ENCODE measurements around the gene EDA.

The EDA gene

DNA sequence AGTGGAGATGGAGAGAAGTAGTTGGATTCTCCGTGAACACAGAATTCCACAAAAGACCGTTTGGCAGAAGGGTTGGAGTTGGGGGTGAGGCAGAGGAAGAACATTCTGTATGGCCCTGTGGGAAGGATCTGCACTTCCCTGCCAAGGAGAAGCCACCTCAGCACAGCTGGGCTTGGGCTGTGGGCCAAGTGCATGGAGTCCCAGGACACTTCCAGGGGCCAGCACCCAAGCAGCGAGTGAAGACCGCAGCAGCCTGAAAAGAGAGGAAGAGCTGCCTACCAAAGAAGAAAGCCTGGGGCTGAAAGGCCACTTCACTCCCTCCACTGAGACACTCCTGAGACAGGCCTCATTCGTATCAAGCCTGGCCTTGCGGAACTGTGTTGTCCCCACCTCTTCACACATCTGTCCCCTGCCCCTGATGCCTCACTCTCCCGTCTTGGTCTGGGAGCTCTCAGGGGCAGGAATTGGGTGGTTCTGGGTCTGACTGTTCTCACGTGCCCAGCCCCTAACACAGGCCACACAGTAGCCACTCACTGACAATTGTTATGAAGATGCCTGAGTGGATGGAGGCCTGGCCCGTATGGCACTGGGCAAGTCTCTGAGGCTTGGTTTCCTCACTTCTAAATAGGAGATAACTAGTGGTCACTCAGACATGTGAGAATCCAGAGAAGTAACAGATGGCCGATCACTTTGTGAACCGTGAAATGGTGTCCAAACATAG lies 437.1 kb downstream of the EDA start:
- H3K4me3 ChIP-seq (replicated peaks; ENCODE audit: low read depth, low read length), result no peak overlapping the region
- TF ChIP-seq, protein P1, sequence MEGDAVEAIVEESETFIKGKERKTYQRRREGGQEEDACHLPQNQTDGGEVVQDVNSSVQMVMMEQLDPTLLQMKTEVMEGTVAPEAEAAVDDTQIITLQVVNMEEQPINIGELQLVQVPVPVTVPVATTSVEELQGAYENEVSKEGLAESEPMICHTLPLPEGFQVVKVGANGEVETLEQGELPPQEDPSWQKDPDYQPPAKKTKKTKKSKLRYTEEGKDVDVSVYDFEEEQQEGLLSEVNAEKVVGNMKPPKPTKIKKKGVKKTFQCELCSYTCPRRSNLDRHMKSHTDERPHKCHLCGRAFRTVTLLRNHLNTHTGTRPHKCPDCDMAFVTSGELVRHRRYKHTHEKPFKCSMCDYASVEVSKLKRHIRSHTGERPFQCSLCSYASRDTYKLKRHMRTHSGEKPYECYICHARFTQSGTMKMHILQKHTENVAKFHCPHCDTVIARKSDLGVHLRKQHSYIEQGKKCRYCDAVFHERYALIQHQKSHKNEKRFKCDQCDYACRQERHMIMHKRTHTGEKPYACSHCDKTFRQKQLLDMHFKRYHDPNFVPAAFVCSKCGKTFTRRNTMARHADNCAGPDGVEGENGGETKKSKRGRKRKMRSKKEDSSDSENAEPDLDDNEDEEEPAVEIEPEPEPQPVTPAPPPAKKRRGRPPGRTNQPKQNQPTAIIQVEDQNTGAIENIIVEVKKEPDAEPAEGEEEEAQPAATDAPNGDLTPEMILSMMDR (IDR thresholded peaks at IDR 0.05; ENCODE audit: low read depth, low read length, missing control alignments), result no peak

DNA sequence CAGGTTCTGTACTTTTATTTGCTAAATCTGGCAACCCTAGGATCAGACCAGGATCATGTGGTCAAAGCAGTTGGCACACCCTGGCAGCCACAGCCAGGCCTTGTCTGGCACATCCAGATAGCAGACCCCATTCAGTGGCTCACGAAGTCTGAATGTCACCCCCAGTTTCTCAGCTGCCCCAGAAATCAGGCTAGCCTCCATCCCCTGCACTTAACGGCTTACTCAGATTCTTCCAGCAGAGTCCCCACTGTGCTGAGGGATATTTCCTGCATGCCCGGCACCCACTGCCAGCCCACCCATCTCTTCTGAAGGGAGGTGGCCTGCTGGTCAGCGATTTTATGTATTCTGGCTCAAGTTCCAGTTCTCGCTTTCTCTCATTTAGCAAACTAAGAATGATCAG lies 438.5 kb downstream of the EDA start:
- TF ChIP-seq, protein P1 (IDR thresholded peaks at IDR 0.05; ENCODE audit: low read depth, low read length, missing control alignments), result no peak
- no peak overlapping the region for H3K4me3 ChIP-seq (replicated peaks; ENCODE audit: low read depth, low read length)
- no peak for DNase-seq (ENCODE audit: extremely low read depth, low read depth)

More for the DNA sequence above, 437.1 kb downstream of the EDA start:
- no peak for DNase-seq (ENCODE audit: extremely low read depth, low read depth)

DNA sequence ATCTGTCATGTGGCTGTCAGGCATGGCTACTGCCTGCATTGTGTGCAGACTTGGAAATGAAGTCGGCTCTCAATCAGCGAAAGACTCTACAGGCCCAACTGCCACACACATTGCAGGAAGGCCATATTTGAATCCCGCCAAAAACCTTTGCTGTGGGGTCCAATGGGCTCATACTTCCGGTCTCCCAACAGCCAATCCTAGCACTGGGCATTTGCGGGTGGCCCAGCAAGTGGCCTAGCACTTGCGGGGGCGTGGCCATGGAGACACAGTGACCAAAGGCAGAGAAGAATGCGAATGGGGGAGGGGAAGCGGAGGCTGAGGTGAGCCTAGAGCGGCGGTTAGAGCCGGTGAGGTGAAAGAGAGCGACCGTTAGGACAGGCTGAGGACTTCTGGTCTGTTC lies 446.2 kb downstream of the EDA start, which contains the start of gene OTUD6A:
Gene OTUD6A (plus strand): TSS at position 382 of the 400 bp plus-strand sequence. CDS start 68 bp downstream, outside the sequence.
- H3K4me3 ChIP-seq (replicated peaks; ENCODE audit: low read depth, low read length), result no peak within 1 kb of the TSS
- TF ChIP-seq, protein P1 (IDR thresholded peaks at IDR 0.05; ENCODE audit: low read depth, low read length, missing control alignments), result no peak
- DNase-seq (ENCODE audit: extremely low read depth, low read depth), result no peak

DNA sequence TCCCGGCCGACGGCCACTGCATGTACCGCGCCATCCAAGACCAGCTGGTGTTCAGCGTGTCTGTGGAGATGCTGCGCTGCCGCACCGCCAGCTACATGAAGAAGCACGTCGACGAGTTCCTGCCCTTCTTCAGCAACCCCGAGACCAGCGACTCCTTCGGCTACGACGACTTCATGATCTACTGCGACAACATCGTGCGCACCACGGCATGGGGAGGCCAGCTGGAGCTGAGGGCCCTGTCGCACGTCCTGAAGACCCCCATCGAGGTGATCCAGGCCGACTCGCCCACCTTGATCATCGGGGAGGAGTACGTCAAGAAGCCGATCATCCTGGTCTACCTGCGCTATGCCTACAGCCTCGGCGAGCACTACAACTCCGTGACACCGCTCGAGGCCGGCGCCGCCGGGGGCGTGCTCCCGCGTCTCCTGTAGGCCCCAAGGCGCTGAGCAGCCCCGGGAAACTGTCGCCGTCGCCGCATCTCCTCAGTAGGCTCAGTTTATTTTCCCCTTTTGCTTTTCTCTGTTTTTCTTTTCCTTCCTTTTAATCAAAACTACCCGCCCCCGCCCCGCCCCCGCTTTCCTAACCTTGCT lies 447.1 kb downstream of the EDA start:
- no peak overlapping the region for H3K4me3 ChIP-seq (replicated peaks; ENCODE audit: low read depth, low read length)
- TF ChIP-seq, protein P1 (IDR thresholded peaks at IDR 0.05; ENCODE audit: low read depth, low read length, missing control alignments), result no peak
- no peak for DNase-seq (ENCODE audit: extremely low read depth, low read depth)

DNA sequence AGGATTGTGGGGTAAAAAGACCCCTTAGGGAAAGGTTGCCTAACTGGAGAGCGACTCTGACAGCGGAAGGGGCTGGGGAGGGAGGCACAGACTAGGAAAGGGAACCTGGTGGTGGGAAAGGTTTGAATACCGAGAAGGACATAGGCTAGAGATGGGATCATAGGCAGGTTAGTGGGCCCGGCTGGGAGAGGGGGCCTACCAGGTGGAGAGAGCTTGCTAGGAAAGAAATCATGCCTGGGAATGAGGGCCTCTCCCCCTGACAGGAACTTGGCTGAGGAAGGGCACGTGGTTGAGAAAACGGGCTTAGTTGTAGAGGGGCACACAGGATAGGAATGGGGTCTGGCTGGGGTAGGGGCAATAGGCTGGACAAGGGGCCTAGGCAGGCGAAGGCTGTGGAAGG lies 450.7 kb downstream of the EDA start:
- no peak overlapping the region for H3K4me3 ChIP-seq (replicated peaks; ENCODE audit: low read depth, low read length)
- TF ChIP-seq, protein P1 (IDR thresholded peaks at IDR 0.05; ENCODE audit: low read depth, low read length, missing control alignments), result no peak
- no peak for DNase-seq (ENCODE audit: extremely low read depth, low read depth)

DNA sequence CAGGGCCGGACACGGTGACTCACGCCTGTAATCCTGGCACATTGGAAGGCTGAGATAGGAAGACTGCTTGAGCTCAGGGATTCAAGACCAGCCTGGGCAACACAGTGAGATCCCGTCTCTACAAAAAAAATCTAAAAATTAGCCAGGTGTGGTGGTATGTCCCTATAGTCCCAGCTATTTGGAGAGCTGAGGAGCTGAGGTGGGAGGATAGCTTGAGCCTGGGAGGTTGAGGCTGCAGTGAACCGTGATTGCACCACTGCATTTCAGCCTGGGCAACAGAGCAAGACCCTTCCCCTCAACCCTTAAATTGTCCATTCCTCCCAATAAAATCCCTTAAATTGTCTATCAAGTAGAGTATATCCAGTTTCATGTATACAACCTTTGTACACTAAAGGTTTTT lies 463.4 kb downstream of the EDA start:
- H3K4me3 ChIP-seq (replicated peaks; ENCODE audit: low read depth, low read length), result no peak overlapping the region
- no peak for DNase-seq (ENCODE audit: extremely low read depth, low read depth)
- TF ChIP-seq, protein P1 (IDR thresholded peaks at IDR 0.05; ENCODE audit: low read depth, low read length, missing control alignments), result no peak

Measured in HFF-Myc (cell line).